ENCODE measurements around the gene HADHA. TPM values are rescaled to one million over a fixed set of nuclear protein-coding genes. Genes with fewer than 3 reads are reported as not detected.

HADHA gene
- polyA plus RNA-seq, 1 donor (not counting 4 experiments of a cell fraction or from before 2014, with no cell fraction given), result 150 TPM

DNA sequence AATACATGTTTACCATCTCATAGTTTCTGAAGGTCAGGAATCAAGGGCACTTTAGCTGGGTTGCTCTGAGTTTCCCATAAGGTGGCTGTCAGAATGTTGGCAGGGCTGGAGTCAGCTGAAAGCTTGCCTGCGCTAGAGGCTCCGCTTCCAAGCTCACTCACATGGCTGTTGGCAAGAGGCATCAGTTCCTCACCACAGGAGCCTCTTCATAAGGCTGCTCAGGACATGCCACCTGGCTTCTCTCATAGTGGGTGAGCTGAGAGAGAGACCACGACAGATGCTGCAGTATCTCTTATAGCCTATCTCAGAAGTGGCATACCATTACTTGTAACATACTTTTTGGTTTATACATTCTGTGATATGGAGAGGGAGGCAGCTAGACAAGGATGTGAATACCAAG lies 7.5 kb upstream of the HADHA start:
- Histone ChIP-seq H3K79me2 (ENCODE audit: control insufficient read depth, insufficient read depth, low read length) (peaks cover 69% of the 10 kb centered on the region), H3K4me3 (ENCODE audit: control insufficient read depth in 2 of 3, extremely low read depth in 1 of 3, insufficient read depth in 2 of 3, low read depth in 1 of 3, low read length in 3 of 3) (no peak overlapping the region), H3K9me3 (ENCODE audit: control insufficient read depth, low read depth, low read length) (no peaks in the 10 kb centered on the region), H3K27me3 (ENCODE audit: control insufficient read depth, extremely low read depth, insufficient read depth, low read length) (no peaks in the 10 kb centered on the region), H3K4me1 (ENCODE audit: control insufficient read depth, extremely low read depth, insufficient read depth, low read length) (peaks cover 8% of the 10 kb centered on the region), H3K36me3 (ENCODE audit: control insufficient read depth in 2 of 2, extremely low read depth in 1 of 2, insufficient read depth in 2 of 2, low read length in 2 of 2) (peaks cover 2 to 9% of the 10 kb centered on the region in 2 experiments), H4K20me1 (ENCODE audit: control insufficient read depth, extremely low read depth, insufficient read depth, low read length) (no peaks in the 10 kb centered on the region), H2AFZ (ENCODE audit: control insufficient read depth, low read length) (no peak overlapping the region), H3K27ac (ENCODE audit: control insufficient read depth, insufficient read depth, low read length) (no peak overlapping the region), H3K9ac (ENCODE audit: control insufficient read depth, extremely low read depth, insufficient read depth, low read length) (no peak overlapping the region), H3K9me1 (ENCODE audit: control insufficient read depth, extremely low read depth, insufficient read depth, low read length) (no peaks in the 10 kb centered on the region), H3K4me2 (ENCODE audit: control insufficient read depth, extremely low read depth, insufficient read depth, low read depth, low read length) (no peak overlapping the region)
- DNase-seq (ENCODE audit: low read depth, low spot score), result no peak
- dilution Hi-C loops (cut with MboI; ENCODE audit: extremely low pct_ligation_motif_present, low sequenced_read_pairs), result no loop called here
- FAIRE-seq, result no peak
- TF ChIP-seq, protein P1, sequence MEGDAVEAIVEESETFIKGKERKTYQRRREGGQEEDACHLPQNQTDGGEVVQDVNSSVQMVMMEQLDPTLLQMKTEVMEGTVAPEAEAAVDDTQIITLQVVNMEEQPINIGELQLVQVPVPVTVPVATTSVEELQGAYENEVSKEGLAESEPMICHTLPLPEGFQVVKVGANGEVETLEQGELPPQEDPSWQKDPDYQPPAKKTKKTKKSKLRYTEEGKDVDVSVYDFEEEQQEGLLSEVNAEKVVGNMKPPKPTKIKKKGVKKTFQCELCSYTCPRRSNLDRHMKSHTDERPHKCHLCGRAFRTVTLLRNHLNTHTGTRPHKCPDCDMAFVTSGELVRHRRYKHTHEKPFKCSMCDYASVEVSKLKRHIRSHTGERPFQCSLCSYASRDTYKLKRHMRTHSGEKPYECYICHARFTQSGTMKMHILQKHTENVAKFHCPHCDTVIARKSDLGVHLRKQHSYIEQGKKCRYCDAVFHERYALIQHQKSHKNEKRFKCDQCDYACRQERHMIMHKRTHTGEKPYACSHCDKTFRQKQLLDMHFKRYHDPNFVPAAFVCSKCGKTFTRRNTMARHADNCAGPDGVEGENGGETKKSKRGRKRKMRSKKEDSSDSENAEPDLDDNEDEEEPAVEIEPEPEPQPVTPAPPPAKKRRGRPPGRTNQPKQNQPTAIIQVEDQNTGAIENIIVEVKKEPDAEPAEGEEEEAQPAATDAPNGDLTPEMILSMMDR (optimal IDR thresholded peaks at IDR 0.05 in 1 of 3, IDR thresholded peaks at IDR 0.05 in 1 of 3, conservative IDR thresholded peaks at IDR 0.05 in 1 of 3; ENCODE audit: extremely low read depth in 1 of 3, insufficient read depth in 2 of 3, low read length in 3 of 3), result no peak
- TF ChIP-seq EZH2 (IDR thresholded peaks at IDR 0.05; ENCODE audit: low read length), result no peak

DNA sequence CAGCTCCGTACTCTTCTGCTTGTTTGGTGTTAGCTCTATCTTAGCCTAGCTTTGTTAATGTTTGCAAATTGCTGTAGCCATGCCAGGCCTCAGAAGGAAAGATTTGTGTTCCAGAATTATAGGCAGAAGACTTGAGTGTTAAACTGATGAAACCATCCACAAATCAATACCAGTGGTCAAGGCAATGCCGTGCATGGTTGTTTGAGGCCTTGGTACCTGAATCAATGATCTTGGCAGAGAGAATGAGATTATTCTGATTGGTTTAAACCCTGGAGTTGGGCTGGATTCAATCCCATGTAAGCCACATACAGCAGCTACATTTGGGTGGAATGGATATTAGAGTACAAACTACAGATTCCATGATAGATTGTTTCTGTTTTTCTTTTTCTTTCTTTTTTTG lies 5.2 kb upstream of the HADHA start:
- no peaks in the 10 kb centered on the region for H3K9me1 ChIP-seq (ENCODE audit: control insufficient read depth, extremely low read depth, insufficient read depth, low read length)
- no peak for DNase-seq (ENCODE audit: low read depth, low spot score)
- TF ChIP-seq EZH2 (IDR thresholded peaks at IDR 0.05; ENCODE audit: low read length), result no peak
- TF ChIP-seq, protein P1 (optimal IDR thresholded peaks at IDR 0.05 in 1 of 3, IDR thresholded peaks at IDR 0.05 in 1 of 3, conservative IDR thresholded peaks at IDR 0.05 in 1 of 3; ENCODE audit: extremely low read depth in 1 of 3, insufficient read depth in 2 of 3, low read length in 3 of 3), result no peak
- no peak overlapping the region for H3K27ac ChIP-seq (ENCODE audit: control insufficient read depth, insufficient read depth, low read length)
- H3K36me3 ChIP-seq (ENCODE audit: control insufficient read depth in 2 of 2, extremely low read depth in 1 of 2, insufficient read depth in 2 of 2, low read length in 2 of 2), result peaks cover 0 to 4% of the 10 kb centered on the region in 2 experiments
- no peak for FAIRE-seq
- H3K9ac ChIP-seq (ENCODE audit: control insufficient read depth, extremely low read depth, insufficient read depth, low read length), result no peak overlapping the region
- no peaks in the 10 kb centered on the region for H3K9me3 ChIP-seq (ENCODE audit: control insufficient read depth, low read depth, low read length)
- dilution Hi-C loops (cut with MboI; ENCODE audit: extremely low pct_ligation_motif_present, low sequenced_read_pairs), result no loop called here
- peaks cover 15% of the 10 kb centered on the region for H3K4me1 ChIP-seq (ENCODE audit: control insufficient read depth, extremely low read depth, insufficient read depth, low read length)
- H2AFZ ChIP-seq (ENCODE audit: control insufficient read depth, low read length), result no peak overlapping the region
- no peaks in the 10 kb centered on the region for H4K20me1 ChIP-seq (ENCODE audit: control insufficient read depth, extremely low read depth, insufficient read depth, low read length)
- H3K79me2 ChIP-seq (ENCODE audit: control insufficient read depth, insufficient read depth, low read length), result peaks cover 85% of the 10 kb centered on the region
- no peaks in the 10 kb centered on the region for H3K27me3 ChIP-seq (ENCODE audit: control insufficient read depth, extremely low read depth, insufficient read depth, low read length)
- H3K4me2 ChIP-seq (ENCODE audit: control insufficient read depth, extremely low read depth, insufficient read depth, low read depth, low read length), result no peak overlapping the region
- H3K4me3 ChIP-seq (ENCODE audit: control insufficient read depth in 2 of 3, extremely low read depth in 1 of 3, insufficient read depth in 2 of 3, low read depth in 1 of 3, low read length in 3 of 3), result no peak overlapping the region

Measured in keratinocyte (primary cell).